Tibial nerve (tissue), 3 donors: ENCODE results near the gene PRIMPOL.

Experiments used
- CTCF ChIP-seq, 5 experiments: fragments of 200-600 bp in 3 of 5; fragments of 450-650 bp in 2 of 5; sonication (generic) in 3 of 5; IDR thresholded peaks; one replicate each; pipeline ENCODE4 v1.5.1; 2016 to 2019; ENCODE audit warnings: antibody characterized with exemption in 5 of 5, mild to moderate bottlenecking in 3 of 5, moderate library complexity in 2 of 5
- POLR2A ChIP-seq, 2 donors: fragments of 450-650 bp; IDR thresholded peaks; one replicate each; pipeline ENCODE4 v1.6.1; 2017; ENCODE audit warnings: antibody characterized with exemption in 2 of 2, mild to moderate bottlenecking in 2 of 2, moderate library complexity in 2 of 2

GRCh38 chr4:184674011-184674410, 24.5 kb downstream of the PRIMPOL start:
- TF ChIP-seq POLR2A (IDR thresholded peaks at IDR 0.05) (no peak), CTCF (IDR thresholded peaks at IDR 0.05) (no peak)
